Mammary epithelial cell (primary cell): ENCODE data around the gene CHST15.

Experiments
- CTCF ChIP-seq, 2 donors: IDR thresholded peaks in 1 of 2; conservative IDR thresholded peaks in 1 of 2; 2 replicates each; pipeline ENCODE4 v1.5.1; 2011 to 2012; ENCODE audit warnings: inconsistent platforms in 2 of 2, low read length in 2 of 2, mild to moderate bottlenecking in 2 of 2, control low read depth in 1 of 2, low read depth in 1 of 2; ENCODE audit not compliant: insufficient read depth in 1 of 2; ENCODE audit errors: extremely low read depth in 1 of 2
- EZH2 ChIP-seq: IDR thresholded peaks from 2 replicates; pipeline ENCODE4 v1.6.1; 2012; ENCODE audit warnings: low read length, inconsistent platforms, borderline replicate concordance

DNA sequence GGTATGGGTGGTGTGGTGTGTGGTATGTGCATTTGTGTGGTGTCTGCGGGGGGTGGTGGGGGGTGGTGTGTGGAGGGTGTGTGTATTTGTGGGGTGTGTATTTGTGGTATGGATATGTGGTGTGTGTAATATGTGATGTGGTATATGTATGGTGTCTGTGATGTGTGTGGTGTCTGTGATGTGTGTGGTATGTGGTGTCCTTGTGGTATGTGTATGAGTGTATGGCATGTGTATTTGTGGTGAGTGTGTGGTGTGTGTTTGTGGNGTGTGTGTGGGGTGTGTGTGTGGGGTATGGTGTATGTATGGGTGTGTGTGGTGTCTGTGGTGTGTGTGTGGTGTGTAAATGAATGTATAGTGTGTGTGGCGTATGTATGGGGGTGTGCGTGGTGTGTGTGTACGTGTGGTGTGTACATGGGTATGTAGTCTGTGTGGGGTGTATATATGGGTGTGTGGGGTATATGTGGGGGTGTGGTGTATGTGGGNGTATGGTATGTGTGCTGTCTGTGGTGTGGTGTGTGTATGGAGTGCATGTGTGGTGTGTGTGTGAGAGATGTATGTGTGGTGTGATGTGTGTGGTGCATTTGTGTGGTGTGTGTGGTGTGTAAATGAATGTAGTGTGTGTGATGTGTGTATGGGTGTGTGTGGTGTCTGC lies 27.1 kb upstream of the CHST15 start:
- TF ChIP-seq EZH2 (no peak), CTCF (conservative IDR thresholded peaks at IDR 0.05 in 1 of 2, IDR thresholded peaks at IDR 0.05 in 1 of 2; ENCODE audit: extremely low read depth in 1 of 2, insufficient read depth in 1 of 2, low read depth in 1 of 2, low read length in 2 of 2) (no peak)
